B cell (primary cell): ENCODE data around the gene ITLN2. TPM values are rescaled to one million over a fixed set of nuclear protein-coding genes. Genes with fewer than 3 reads are reported as not detected.
"Not testable (repeated sequence)": the region's sequence is repeated elsewhere in the genome, so short reads cannot be mapped to it uniquely, and the experiment has no call there.

Experiments
- ATAC-seq: fragments of 200-7000 bp; cut with Tn5 transposase; one replicate; pipeline ENCODE4 v1.10.0; 2021; ENCODE audit warnings: low read depth, mild to moderate bottlenecking, moderate number of reproducible peaks, moderate library complexity
- CTCF ChIA-PET: fragments of 350-600 bp; sonication (Branson Sonifier 250); formaldehyde crosslinking; loops from one replicate; lab custom pipeline; 2021; ENCODE audit warnings: antibody characterized with exemption, inconsistent platforms; lab: Charles Lee
- POLR2A ChIA-PET: fragments of 350-600 bp; sonication (Branson Sonifier 250); formaldehyde crosslinking; loops from one replicate; lab custom pipeline; 2021; ENCODE audit warnings: antibody characterized with exemption; lab: Charles Lee
- DNase-seq: peaks from one replicate; pipeline ENCODE4 v3.0.0; 2013
- H2AFZ ChIP-seq: 2 replicates; pipeline ENCODE4 v1.6.1; 2012; ENCODE audit warnings: mild to moderate bottlenecking, low read depth, low read length; ENCODE audit not compliant: insufficient read depth, poor library complexity, severe bottlenecking
- H3K27ac ChIP-seq, 2 donors: 1 replicate in 1 of 2; 2 replicates in 1 of 2; pipeline ENCODE4 v1.5.1; 2012 to 2013; ENCODE audit warnings: low read length in 2 of 2, mild to moderate bottlenecking in 2 of 2, moderate library complexity in 1 of 2
- H3K27me3 ChIP-seq, 4 experiments: fragments of 200-600 bp in 1 of 4; sonication (generic) in 1 of 4; replicated peaks in 1 of 4; 1 replicate in 2 of 4; 2 replicates in 2 of 4; pipeline versions ENCODE4 v1.6.1 to v1.7.0; 2013 to 2016; ENCODE audit warnings: low read length in 3 of 4, mild to moderate bottlenecking in 2 of 4, mixed read lengths in 1 of 4, moderate library complexity in 1 of 4; ENCODE audit not compliant: insufficient read depth in 4 of 4, control insufficient read depth in 3 of 4; ENCODE audit errors: control extremely low read depth in 1 of 4
- H3K36me3 ChIP-seq, 2 experiments: replicated peaks in 1 of 2; 1 replicate in 1 of 2; 2 replicates in 1 of 2; pipeline versions ENCODE4 v1.6.1 to v1.7.1; 2013; ENCODE audit warnings: low read length in 1 of 2; ENCODE audit not compliant: insufficient read depth in 2 of 2, control insufficient read depth in 1 of 2; ENCODE audit errors: control extremely low read depth in 1 of 2, extremely low read depth in 1 of 2
- H3K4me1 ChIP-seq, 2 donors: fragments of 200-600 bp in 1 of 2; sonication (generic) in 1 of 2; 1 replicate in 1 of 2; 2 replicates in 1 of 2; pipeline versions ENCODE4 v1.5.1 to v1.6.1; 2013 to 2017; ENCODE audit warnings: low read length in 2 of 2; ENCODE audit not compliant: control insufficient read depth in 2 of 2, insufficient read depth in 2 of 2
- H3K4me2 ChIP-seq: replicated peaks from 2 replicates; pipeline ENCODE3; 2012; ENCODE audit warnings: mild to moderate bottlenecking, low read depth, low read length; ENCODE audit not compliant: poor library complexity, severe bottlenecking
- H3K4me3 ChIP-seq, 5 experiments: fragments of 200-600 bp in 1 of 5; sonication (generic) in 1 of 5; 1 replicate in 3 of 5; 2 replicates in 2 of 5; pipeline versions ENCODE4 v1.5.1 to v1.7.0; 2011 to 2016; ENCODE audit warnings: low read length in 4 of 5, mild to moderate bottlenecking in 4 of 5, low read depth in 2 of 5, control low read depth in 1 of 5, moderate library complexity in 1 of 5; ENCODE audit not compliant: insufficient read depth in 1 of 5; ENCODE audit errors: control extremely low read depth in 1 of 5, extremely low read depth in 1 of 5
- H3K79me2 ChIP-seq: fragments of 200-600 bp; sonication (generic); one replicate; pipeline ENCODE4 v1.6.0; 2016; ENCODE audit warnings: low read length; ENCODE audit not compliant: control insufficient read depth, insufficient read depth
- H3K9ac ChIP-seq: fragments of 200-600 bp; sonication (generic); 2 replicates; pipeline ENCODE4 v1.6.1; 2017; ENCODE audit warnings: mild to moderate bottlenecking, low read length, moderate library complexity
- H3K9me3 ChIP-seq, 3 donors: one replicate each; pipeline versions ENCODE4 v1.6.1 to v1.7.1; 2013; ENCODE audit warnings: low read length in 2 of 3; ENCODE audit not compliant: control insufficient read depth in 2 of 3, insufficient read depth in 1 of 3; ENCODE audit errors: control extremely low read depth in 1 of 3
- H4K20me1 ChIP-seq: 2 replicates; pipeline ENCODE4 v1.6.0; 2012; ENCODE audit warnings: mild to moderate bottlenecking, low read length; ENCODE audit not compliant: insufficient read depth, control insufficient read depth, poor library complexity, severe bottlenecking
- H3K27ac Mint-ChIP-seq: one replicate; pipeline ENCODE4 v1.8.0; 2021; ENCODE audit warnings: mixed read lengths
- H3K27me3 Mint-ChIP-seq: one replicate; pipeline ENCODE4 v1.8.0; 2021; ENCODE audit warnings: mixed read lengths
- H3K4me1 Mint-ChIP-seq: one replicate; pipeline ENCODE4 v1.8.0; 2021; ENCODE audit warnings: mixed read lengths
- H3K4me3 Mint-ChIP-seq: one replicate; pipeline ENCODE4 v1.8.0; 2021; ENCODE audit warnings: mixed read lengths
- H3K9me3 Mint-ChIP-seq: one replicate; pipeline ENCODE4 v1.8.0; 2022; ENCODE audit warnings: mixed read lengths; ENCODE audit not compliant: insufficient read depth
- EZH2 ChIP-seq: IDR thresholded peaks from 2 replicates; pipeline ENCODE4 v1.6.1; 2012; ENCODE audit warnings: borderline replicate concordance, low read depth, mild to moderate bottlenecking, moderate library complexity, low read length; ENCODE audit not compliant: insufficient read depth, poor library complexity, severe bottlenecking
- WGBS: methylation state at CpG from one replicate; pipeline ENCODE4 v1.1.5; 2013; ENCODE audit warnings: missing lambda C conversion rate; ENCODE audit not compliant: insufficient coverage; 5-methylcytosine and 5-hydroxymethylcytosine counted together
- intact Hi-C: fragments of 100-400 bp; cut with micrococcal nuclease; formaldehyde crosslinking; loops from one replicate; pipeline ENCODE4 v1.10.0; 2022
- polyA plus RNA-seq: library from polyadenylated mRNA; depleted of rRNA; stranded (reverse); fragments of >200 nt; gene quantifications from 2 replicates; pipeline ENCODE4 v1.2.3, GENCODE V29; 2012
- total RNA-seq, 2 donors: library from RNA; stranded (reverse); fragments of 120-200 nt in 1 of 2; gene quantifications; 1 replicate in 1 of 2; 2 replicates in 1 of 2; pipeline versions ENCODE4 v1.2.3 to v1.2.4, GENCODE V29; 2013 to 2022
- TF ChIP-seq, protein P1 (sequence below): fragments of 200-600 bp; IDR thresholded peaks from one replicate; pipeline ENCODE4 v1.8.0; 2022; ENCODE audit warnings: antibody characterized with exemption, mild to moderate bottlenecking

The ITLN2 gene
- total and polyA plus RNA-seq, 2 donors (not counting 1 experiment from before 2014, with no cell fraction given), result not detected

- TF ChIP-seq EZH2, result no peak
- TF ChIP-seq, protein P1, sequence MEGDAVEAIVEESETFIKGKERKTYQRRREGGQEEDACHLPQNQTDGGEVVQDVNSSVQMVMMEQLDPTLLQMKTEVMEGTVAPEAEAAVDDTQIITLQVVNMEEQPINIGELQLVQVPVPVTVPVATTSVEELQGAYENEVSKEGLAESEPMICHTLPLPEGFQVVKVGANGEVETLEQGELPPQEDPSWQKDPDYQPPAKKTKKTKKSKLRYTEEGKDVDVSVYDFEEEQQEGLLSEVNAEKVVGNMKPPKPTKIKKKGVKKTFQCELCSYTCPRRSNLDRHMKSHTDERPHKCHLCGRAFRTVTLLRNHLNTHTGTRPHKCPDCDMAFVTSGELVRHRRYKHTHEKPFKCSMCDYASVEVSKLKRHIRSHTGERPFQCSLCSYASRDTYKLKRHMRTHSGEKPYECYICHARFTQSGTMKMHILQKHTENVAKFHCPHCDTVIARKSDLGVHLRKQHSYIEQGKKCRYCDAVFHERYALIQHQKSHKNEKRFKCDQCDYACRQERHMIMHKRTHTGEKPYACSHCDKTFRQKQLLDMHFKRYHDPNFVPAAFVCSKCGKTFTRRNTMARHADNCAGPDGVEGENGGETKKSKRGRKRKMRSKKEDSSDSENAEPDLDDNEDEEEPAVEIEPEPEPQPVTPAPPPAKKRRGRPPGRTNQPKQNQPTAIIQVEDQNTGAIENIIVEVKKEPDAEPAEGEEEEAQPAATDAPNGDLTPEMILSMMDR, result no peak
- no peaks in the 10 kb centered on the region for H3K9me3 Mint-ChIP-seq
- Histone ChIP-seq H3K79me2 (no peaks in the 10 kb centered on the region), H4K20me1 (no peaks in the 10 kb centered on the region), H3K36me3 (no peaks in the 10 kb centered on the region), H3K27ac (no peak overlapping the region), H2AFZ (no peak overlapping the region), H3K4me1 (no peaks in the 10 kb centered on the region), H3K4me2 (no peak overlapping the region), H3K9ac (no peak overlapping the region), H3K27me3 (no peaks in the 10 kb centered on the region), H3K4me3 (no peak overlapping the region), H3K9me3 (no peaks in the 10 kb centered on the region)
- no peak overlapping the region for H3K27ac Mint-ChIP-seq
- DNase-seq (no peak), ATAC-seq (no peak)
- ChIA-PET POLR2A (no interaction called here), CTCF (interaction anchor here (1.0 kb wide), 1 partner anchor 46 kb away, joined by 3 read pairs; no protein-coding TSS in a partner anchor)
- H3K27me3 Mint-ChIP-seq, result no peaks in the 10 kb centered on the region
- H3K4me3 Mint-ChIP-seq, result no peak overlapping the region
- 75% methylated on average over 3 of the region's 4 CpGs for WGBS
- H3K4me1 Mint-ChIP-seq, result no peaks in the 10 kb centered on the region
- intact Hi-C loops, result no loop called here
These were observed 49.0 kb downstream of the ITLN2 start for GRCh38 chr1:160905617-160905989.

GRCh38 chr1:160904783-160905616 lies 49.6 kb downstream of the ITLN2 start:
- 90% methylated on average over 6 of the region's 8 CpGs for WGBS
- H3K9ac ChIP-seq, result no peak overlapping the region
- H3K27ac ChIP-seq, result no peak overlapping the region
- CTCF ChIA-PET, result interaction anchor here (1.0 kb wide), 1 partner anchor 47 kb away, joined by 3 read pairs; no protein-coding TSS in a partner anchor
- no peak overlapping the region for H2AFZ ChIP-seq
- POLR2A ChIA-PET, result no interaction called here
- DNase-seq (no peak), ATAC-seq (no peak)
- H3K36me3 ChIP-seq, result no peaks in the 10 kb centered on the region
- Mint-ChIP-seq H3K27me3 (peaks cover 3% of the 10 kb centered on the region), H3K27ac (no peak overlapping the region), H3K4me3 (no peak overlapping the region), H3K4me1 (no peaks in the 10 kb centered on the region), H3K9me3 (peaks cover 3% of the 10 kb centered on the region)
- no peaks in the 10 kb centered on the region for H3K4me1 ChIP-seq
- H3K4me3 ChIP-seq, result no peak overlapping the region
- no peaks in the 10 kb centered on the region for H4K20me1 ChIP-seq
- H3K27me3 ChIP-seq, result no peaks in the 10 kb centered on the region
- no peak overlapping the region for H3K4me2 ChIP-seq
- no peak for TF ChIP-seq EZH2
- TF ChIP-seq, protein P1, result no peak
- H3K79me2 ChIP-seq, result no peaks in the 10 kb centered on the region
- H3K9me3 ChIP-seq, result no peaks in the 10 kb centered on the region
- intact Hi-C loops, result no loop called here

GRCh38 chr1:160902251-160902650 lies 52.4 kb downstream of the ITLN2 start:
- no CpG with 5 or more reads among the region's 1 CpG for WGBS
- H3K27ac ChIP-seq, H3K4me3 Mint-ChIP-seq, H3K4me2 ChIP-seq, H3K9ac ChIP-seq, intact Hi-C loops, H3K27ac Mint-ChIP-seq, H3K79me2 ChIP-seq, H4K20me1 ChIP-seq, H3K4me1 ChIP-seq, H3K27me3 ChIP-seq, H3K9me3 ChIP-seq, DNase-seq, H2AFZ ChIP-seq, CTCF ChIA-PET, H3K9me3 Mint-ChIP-seq, POLR2A ChIA-PET, H3K4me1 Mint-ChIP-seq, ATAC-seq, H3K36me3 ChIP-seq, H3K4me3 ChIP-seq: not testable (repeated sequence)
- peaks cover 13% of the 10 kb centered on the region for H3K27me3 Mint-ChIP-seq
